Measurements from ENCODE around the gene RAB11FIP4. TPM values are rescaled to one million over a fixed set of nuclear protein-coding genes. Genes with fewer than 3 reads are reported as not detected.

The RAB11FIP4 gene
- total RNA-seq, 1 experiment from 2014 or later, result 6.7 TPM

- in situ Hi-C loops (cut with HindIII; ENCODE audit: low pct_unique_long_range_greater_than_20kb, low sequenced_read_pairs), result no loop called here
These were observed 54.9 kb downstream of the RAB11FIP4 start for GRCh38 chr17:31446195-31446967.

DNA sequence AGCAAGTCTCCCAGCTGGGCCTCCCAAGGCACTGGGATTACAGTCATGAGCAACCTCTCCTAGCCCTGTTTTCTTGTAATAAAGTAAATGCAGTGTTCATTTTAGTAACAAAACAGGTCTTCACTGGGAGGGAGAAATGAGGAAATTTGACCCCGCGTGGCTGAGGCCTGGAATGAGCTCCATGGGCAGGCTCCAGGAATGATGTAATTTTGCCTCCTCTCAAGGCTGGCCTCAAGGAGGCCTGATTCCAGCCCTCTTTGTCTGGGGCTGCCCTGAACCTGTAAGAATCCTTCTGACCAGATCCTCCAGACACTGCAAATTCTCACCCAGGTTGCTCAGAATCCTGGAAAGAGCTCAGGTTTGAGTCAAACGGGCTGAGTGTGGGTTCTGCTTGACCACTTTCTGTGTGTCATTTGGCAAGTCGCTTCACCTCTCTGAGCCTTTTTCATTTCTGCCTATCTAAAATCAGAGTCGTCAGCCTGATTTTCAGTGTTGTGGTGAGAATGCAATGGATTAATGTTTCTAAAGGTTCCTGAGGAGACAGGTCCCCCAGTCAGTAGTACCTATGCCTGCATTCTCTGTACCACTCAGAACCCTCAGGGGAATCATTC is 57.1 kb downstream of the RAB11FIP4 start:
- no peak for DNase-seq (ENCODE audit: low read depth)
- in situ Hi-C loops (cut with HindIII; ENCODE audit: low pct_unique_long_range_greater_than_20kb, low sequenced_read_pairs), result no loop called here

More at GRCh38 chr17:31446195-31446967, 54.9 kb downstream of the RAB11FIP4 start:
- no peak for DNase-seq (ENCODE audit: low read depth)

GRCh38 chr17:31449111-31449510 is 57.6 kb downstream of the RAB11FIP4 start:
- in situ Hi-C loops (cut with HindIII; ENCODE audit: low pct_unique_long_range_greater_than_20kb, low sequenced_read_pairs), result no loop called here
- no peak for DNase-seq (ENCODE audit: low read depth)

DNA sequence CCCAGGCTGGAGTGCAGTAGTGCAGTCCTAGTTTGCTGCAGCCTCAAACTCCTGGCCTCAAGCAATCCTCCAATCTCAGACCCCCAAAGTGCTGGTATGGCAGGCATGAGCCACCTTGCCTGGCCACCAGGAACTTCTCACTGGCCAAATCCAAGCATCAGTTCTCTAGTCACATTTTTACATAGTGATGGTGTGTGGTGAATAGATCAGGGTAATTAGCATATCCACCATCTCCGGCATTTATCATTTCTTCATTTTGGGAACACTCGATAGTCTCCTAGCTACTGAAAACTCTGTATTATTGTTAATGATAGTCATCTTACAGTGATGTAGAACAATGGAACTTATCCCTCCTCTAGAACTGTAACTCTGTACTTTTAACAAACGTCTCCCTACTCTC is 58.3 kb downstream of the RAB11FIP4 start:
- in situ Hi-C loops (cut with HindIII; ENCODE audit: low pct_unique_long_range_greater_than_20kb, low sequenced_read_pairs), result no loop called here
- no peak for DNase-seq (ENCODE audit: low read depth)

DNA sequence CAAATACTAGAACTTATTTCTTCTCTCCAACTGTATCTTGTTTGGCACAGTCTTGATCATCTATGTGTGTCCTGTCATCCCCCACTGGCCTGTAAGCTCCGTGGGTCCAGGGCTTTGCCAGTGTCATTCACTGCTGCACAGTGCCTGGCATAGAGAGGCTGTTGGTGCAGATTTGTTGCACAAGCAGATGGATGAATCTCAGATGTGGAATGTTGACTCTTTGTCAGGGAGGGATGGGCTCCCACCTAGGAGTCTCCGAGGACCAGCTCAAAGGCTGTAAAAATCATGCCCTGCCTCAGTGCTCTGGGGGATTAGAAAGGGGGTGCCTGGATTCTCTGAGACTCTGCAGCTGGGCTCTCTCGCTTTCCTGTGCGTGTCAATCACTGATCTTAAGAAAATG is 60.6 kb downstream of the RAB11FIP4 start:
- no peak for DNase-seq (ENCODE audit: low read depth)
- in situ Hi-C loops (cut with HindIII; ENCODE audit: low pct_unique_long_range_greater_than_20kb, low sequenced_read_pairs), result no loop called here

- in situ Hi-C loops (cut with HindIII; ENCODE audit: low pct_unique_long_range_greater_than_20kb, low sequenced_read_pairs), result no loop called here
These were observed 61.2 kb downstream of the RAB11FIP4 start for GRCh38 chr17:31452561-31453110.

DNA sequence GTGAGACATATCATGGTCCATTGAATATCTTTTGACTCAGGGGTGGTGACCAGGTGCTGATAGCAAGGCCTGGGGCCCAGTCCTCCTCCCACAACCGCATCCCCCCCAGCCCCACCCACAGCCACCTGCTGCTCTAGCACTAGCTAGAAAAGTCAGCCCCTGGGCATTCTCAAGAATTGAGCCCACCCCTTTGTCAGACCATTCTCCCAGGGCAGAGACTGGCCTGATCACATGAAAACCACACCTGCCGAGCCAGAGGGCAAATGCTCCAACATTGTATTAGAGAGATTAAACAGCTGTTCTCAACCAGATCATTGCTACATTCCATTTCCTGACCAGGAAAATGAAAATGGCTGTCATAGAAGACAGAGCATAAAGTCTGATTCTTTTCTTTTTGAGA is 62.4 kb downstream of the RAB11FIP4 start:
- no peak for DNase-seq (ENCODE audit: low read depth)
- in situ Hi-C loops (cut with HindIII; ENCODE audit: low pct_unique_long_range_greater_than_20kb, low sequenced_read_pairs), result no loop called here

More at GRCh38 chr17:31452561-31453110, 61.2 kb downstream of the RAB11FIP4 start:
- DNase-seq (ENCODE audit: low read depth), result no peak

DNA sequence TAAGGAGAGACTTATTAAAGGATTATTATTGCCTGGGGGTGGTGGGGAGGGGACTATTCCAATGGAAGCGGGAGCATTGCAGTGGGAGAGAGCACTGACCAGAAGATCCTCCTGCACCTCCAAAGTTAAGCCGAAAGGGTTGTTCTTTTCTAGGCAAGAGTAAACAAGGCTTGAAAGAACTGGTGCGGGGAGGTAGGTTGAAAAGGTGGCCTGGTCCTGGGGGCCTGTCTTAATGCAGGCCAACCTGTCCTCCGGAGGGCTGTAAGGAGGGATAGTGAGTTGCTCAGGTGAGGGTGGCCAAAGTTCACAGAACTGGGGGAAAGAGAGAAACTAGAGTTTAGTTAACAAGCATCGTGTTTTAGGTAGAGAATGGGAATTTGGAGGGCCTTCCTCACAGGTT is 65.3 kb downstream of the RAB11FIP4 start:
- DNase-seq (ENCODE audit: low read depth), result no peak
- in situ Hi-C loops (cut with HindIII; ENCODE audit: low pct_unique_long_range_greater_than_20kb, low sequenced_read_pairs), result no loop called here

GRCh38 chr17:31457391-31458234 is 66.1 kb downstream of the RAB11FIP4 start:
- in situ Hi-C loops (cut with HindIII; ENCODE audit: low pct_unique_long_range_greater_than_20kb, low sequenced_read_pairs), result no loop called here
- DNase-seq (ENCODE audit: low read depth), result no peak

GRCh38 chr17:31458829-31459228 is 67.4 kb downstream of the RAB11FIP4 start:
- in situ Hi-C loops (cut with HindIII; ENCODE audit: low pct_unique_long_range_greater_than_20kb, low sequenced_read_pairs), result no loop called here
- no peak for DNase-seq (ENCODE audit: low read depth)

GRCh38 chr17:31459716-31460115 is 68.2 kb downstream of the RAB11FIP4 start:
- in situ Hi-C loops (cut with HindIII; ENCODE audit: low pct_unique_long_range_greater_than_20kb, low sequenced_read_pairs), result no loop called here
- no peak for DNase-seq (ENCODE audit: low read depth)

- in situ Hi-C loops (cut with HindIII; ENCODE audit: low pct_unique_long_range_greater_than_20kb, low sequenced_read_pairs), result no loop called here
- DNase-seq (ENCODE audit: low read depth), result no peak
These were observed 68.8 kb downstream of the RAB11FIP4 start for GRCh38 chr17:31460226-31460721.

GRCh38 chr17:31461227-31461810 is 69.8 kb downstream of the RAB11FIP4 start:
- in situ Hi-C loops (cut with HindIII; ENCODE audit: low pct_unique_long_range_greater_than_20kb, low sequenced_read_pairs), result no loop called here
- no peak for DNase-seq (ENCODE audit: low read depth)

GRCh38 chr17:31462261-31462660 is 70.8 kb downstream of the RAB11FIP4 start:
- DNase-seq (ENCODE audit: low read depth), result no peak
- in situ Hi-C loops (cut with HindIII; ENCODE audit: low pct_unique_long_range_greater_than_20kb, low sequenced_read_pairs), result no loop called here

DNA sequence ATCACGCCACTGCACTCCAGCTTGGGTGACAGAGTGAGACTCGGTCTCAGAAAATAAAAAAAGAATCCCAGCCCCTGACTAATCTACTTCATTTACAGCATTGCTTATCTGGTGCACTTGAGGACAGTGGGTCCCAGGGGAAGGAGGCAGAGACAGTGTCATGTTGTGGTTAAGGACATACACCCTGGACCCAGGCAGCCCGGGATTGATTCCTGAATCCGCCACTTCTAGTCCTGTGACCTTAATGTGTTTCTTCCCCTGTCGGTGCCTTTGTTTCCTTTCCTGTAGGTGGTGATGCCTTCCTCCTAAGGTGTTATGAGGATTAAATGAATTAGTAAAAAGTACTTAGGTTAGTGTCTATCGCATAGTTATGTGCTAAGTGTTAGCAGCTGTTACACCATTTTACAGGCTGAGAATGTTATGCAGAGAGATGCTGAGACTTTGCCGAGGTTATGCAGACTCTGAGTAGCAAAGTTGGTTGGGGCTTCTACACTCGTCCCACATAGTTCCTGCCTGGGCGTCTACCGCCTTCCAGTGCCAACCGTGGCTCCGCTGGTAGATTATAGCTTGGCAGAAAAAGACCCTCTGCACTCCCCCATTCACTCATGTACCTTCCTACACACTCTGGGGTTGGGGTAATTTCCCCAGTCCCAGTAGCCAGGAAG is 74.8 kb downstream of the RAB11FIP4 start:
- DNase-seq (ENCODE audit: low read depth), result no peak
- in situ Hi-C loops (cut with HindIII; ENCODE audit: low pct_unique_long_range_greater_than_20kb, low sequenced_read_pairs), result no loop called here

DNA sequence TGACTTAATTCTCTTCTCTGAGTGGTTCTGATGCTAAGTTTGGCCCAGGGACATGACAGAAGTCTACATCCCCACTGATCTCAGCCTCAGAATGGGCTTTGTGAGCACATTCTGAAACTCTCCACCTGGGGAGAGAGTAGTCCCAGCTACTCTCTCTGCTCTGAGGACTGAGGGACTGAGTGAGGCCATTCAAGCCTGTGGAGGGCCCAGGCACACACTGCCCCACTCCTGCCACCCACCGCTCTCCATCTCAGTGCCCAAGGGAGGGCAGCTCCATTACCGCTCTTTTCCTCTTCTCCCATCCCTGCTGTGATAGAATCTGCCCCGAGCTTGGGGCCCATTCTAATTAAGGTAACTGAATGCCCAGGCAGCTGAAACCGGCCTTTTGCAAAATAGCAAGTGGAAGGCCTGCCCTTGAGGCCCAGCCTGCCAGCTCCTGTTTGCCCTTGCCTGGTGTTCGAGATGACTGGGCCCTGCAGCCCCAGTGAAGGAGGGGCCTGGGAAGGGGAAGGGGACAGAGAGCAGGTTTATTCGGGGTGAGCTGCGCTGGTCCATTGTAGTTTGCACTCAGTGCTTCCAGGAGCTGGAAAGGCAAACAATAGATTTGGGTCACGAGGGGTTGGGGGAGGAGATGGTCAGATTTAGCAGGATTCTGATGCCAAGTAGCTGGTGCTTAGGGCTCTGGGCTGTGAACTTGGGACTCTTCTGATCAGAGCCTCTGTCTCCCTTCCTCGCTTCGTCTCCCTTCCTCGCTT is 76.2 kb downstream of the RAB11FIP4 start:
- in situ Hi-C loops (cut with HindIII; ENCODE audit: low pct_unique_long_range_greater_than_20kb, low sequenced_read_pairs), result no loop called here
- no peak for DNase-seq (ENCODE audit: low read depth)

DNA sequence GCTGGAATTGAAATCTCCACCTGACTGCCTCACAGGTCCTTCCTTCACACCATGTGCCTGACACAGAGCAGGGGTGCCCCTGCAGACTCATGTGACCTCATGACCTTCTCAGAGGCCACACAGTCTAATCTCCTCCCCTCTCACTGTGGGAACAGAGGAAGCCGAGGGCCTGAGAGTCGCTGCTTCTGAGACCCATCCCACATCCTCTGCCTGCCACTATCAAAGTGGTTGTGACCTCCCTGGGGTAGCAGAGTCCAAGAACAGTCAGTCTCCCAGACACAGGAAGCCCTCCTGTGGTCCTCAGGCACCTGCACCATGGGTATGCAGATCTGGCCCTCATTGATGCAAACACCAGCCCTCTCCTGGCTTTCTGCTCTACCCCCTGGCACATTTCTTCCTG is 78.5 kb downstream of the RAB11FIP4 start:
- DNase-seq (ENCODE audit: low read depth), result no peak
- in situ Hi-C loops (cut with HindIII; ENCODE audit: low pct_unique_long_range_greater_than_20kb, low sequenced_read_pairs), result no loop called here
